PFSK-1 (cell line): ENCODE results near the gene TRIM73.
"Not testable (repeated sequence)": the region's sequence is repeated elsewhere in the genome, so short reads cannot be mapped to it uniquely, and the experiment has no call there.

Experiments used
- POLR2AphosphoS5 ChIP-seq: IDR thresholded peaks from 2 replicates; pipeline ENCODE4 v1.6.1; 2012; ENCODE audit warnings: low read depth, mild to moderate bottlenecking, control low read depth, low read length, moderate library complexity
- TAF1 ChIP-seq: IDR thresholded peaks from 2 replicates; pipeline ENCODE4 v1.6.1; 2012; ENCODE audit warnings: low read length, control low read depth, borderline replicate concordance; ENCODE audit not compliant: insufficient read depth

GRCh38 chr7:75395329-75395728 lies at the start of gene TRIM73:
- not testable (repeated sequence) for TF ChIP-seq TAF1, POLR2AphosphoS5
